HCEC 1CT (cell line): ENCODE data around the gene ZCRB1.

ENCODE experiments used
- DNase-seq: peaks from one replicate; pipeline ENCODE4 v3.0.0-alpha.2; 2017

Gene ZCRB1

GRCh38 chr12:42327227-42327590 lies 1.3 kb upstream of the ZCRB1 start:
- no peak for DNase-seq

- DNase-seq = peak; percentile 19
These were observed 790 bp upstream of the ZCRB1 start for GRCh38 chr12:42326541-42327226.

GRCh38 chr12:42325326-42325652 lies 605 bp downstream of the ZCRB1 start:
- no peak for DNase-seq

GRCh38 chr12:42323856-42324255 lies 2.0 kb downstream of the ZCRB1 start:
- DNase-seq = no peak

GRCh38 chr12:42322567-42322966 lies 3.3 kb downstream of the ZCRB1 start:
- no peak for DNase-seq

GRCh38 chr12:42320796-42321195 lies 5.1 kb downstream of the ZCRB1 start:
- no peak for DNase-seq

- no peak for DNase-seq
These were observed 10.8 kb downstream of the ZCRB1 start for GRCh38 chr12:42315108-42315507.

GRCh38 chr12:42309996-42310395 lies 15.9 kb downstream of the ZCRB1 start:
- DNase-seq = no peak

GRCh38 chr12:42308390-42308789 lies 17.5 kb downstream of the ZCRB1 start:
- DNase-seq = no peak

- DNase-seq = no peak
These were observed 19.6 kb downstream of the ZCRB1 start for GRCh38 chr12:42306297-42306696.

- peak; percentile 43 for DNase-seq
These were observed 26.2 kb downstream of the ZCRB1 start for GRCh38 chr12:42299392-42300308.

GRCh38 chr12:42298887-42299286 lies 27.0 kb downstream of the ZCRB1 start:
- DNase-seq = no peak

GRCh38 chr12:42296503-42297109 lies 29.3 kb downstream of the ZCRB1 start:
- DNase-seq = peak; percentile 3

GRCh38 chr12:42291680-42292079 lies 34.2 kb downstream of the ZCRB1 start:
- DNase-seq = no peak

- DNase-seq = no peak
These were observed 37.4 kb downstream of the ZCRB1 start for GRCh38 chr12:42288544-42288943.

GRCh38 chr12:42286741-42287140 lies 39.2 kb downstream of the ZCRB1 start:
- no peak for DNase-seq

- DNase-seq = no peak
These were observed 40.5 kb downstream of the ZCRB1 start for GRCh38 chr12:42285431-42285830.

GRCh38 chr12:42284876-42285275 lies 41.0 kb downstream of the ZCRB1 start:
- peak; percentile 28 for DNase-seq

- no peak for DNase-seq
These were observed 41.7 kb downstream of the ZCRB1 start for GRCh38 chr12:42284157-42284556.

GRCh38 chr12:42283739-42284138 lies 42.2 kb downstream of the ZCRB1 start:
- DNase-seq = no peak

GRCh38 chr12:42282294-42282693 lies 43.6 kb downstream of the ZCRB1 start:
- DNase-seq = no peak

GRCh38 chr12:42281844-42282243 lies 44.0 kb downstream of the ZCRB1 start:
- no peak for DNase-seq

GRCh38 chr12:42281278-42281677 lies 44.6 kb downstream of the ZCRB1 start:
- no peak for DNase-seq

GRCh38 chr12:42278128-42278510 lies 47.8 kb downstream of the ZCRB1 start:
- no peak for DNase-seq
